H9 (cell line): ENCODE data around the gene ROCK1. TPM values are rescaled to one million over a fixed set of nuclear protein-coding genes. Genes with fewer than 3 reads are reported as not detected.

Experiments used
- DNase-seq: peaks from one replicate; pipeline ENCODE4 v3.0.0-alpha.2; 2017
- H2AFZ ChIP-seq: one replicate; pipeline ENCODE4 v1.6.1; 2013; ENCODE audit warnings: mild to moderate bottlenecking, low read length, control low read depth, moderate library complexity
- H2AK5ac ChIP-seq: 2 replicates; pipeline ENCODE4 v1.6.1; 2013; ENCODE audit warnings: low read length, control low read depth, mixed read lengths; ENCODE audit not compliant: insufficient read length
- H2BK120ac ChIP-seq: one replicate; pipeline ENCODE4 v1.6.1; 2013; ENCODE audit warnings: low read depth, mild to moderate bottlenecking, low read length, control low read depth, inconsistent platforms; ENCODE audit not compliant: poor library complexity, severe bottlenecking
- H2BK12ac ChIP-seq: 2 replicates; pipeline ENCODE4 v1.6.1; 2013; ENCODE audit warnings: low read length, control low read depth, mixed read lengths, low read depth; ENCODE audit not compliant: insufficient read length
- H2BK15ac ChIP-seq: 2 replicates; pipeline ENCODE4 v1.6.1; 2013; ENCODE audit warnings: low read depth, low read length, control low read depth
- H2BK20ac ChIP-seq: one replicate; pipeline ENCODE4 v1.6.1; 2013; ENCODE audit warnings: low read depth, mild to moderate bottlenecking, low read length, control low read depth, inconsistent platforms; ENCODE audit not compliant: poor library complexity, severe bottlenecking
- H2BK5ac ChIP-seq: 2 replicates; pipeline ENCODE4 v1.6.1; 2013; ENCODE audit warnings: low read length, control low read depth, mixed read lengths; ENCODE audit not compliant: insufficient read length
- H3K14ac ChIP-seq: 2 replicates; pipeline ENCODE4 v1.6.1; 2013; ENCODE audit warnings: low read length, control low read depth; ENCODE audit not compliant: insufficient read depth
- H3K18ac ChIP-seq: 2 replicates; pipeline ENCODE4 v1.6.1; 2013; ENCODE audit warnings: low read depth, mild to moderate bottlenecking, mixed read lengths, low read length, control low read depth; ENCODE audit not compliant: insufficient read length
- H3K23ac ChIP-seq: 2 replicates; pipeline ENCODE4 v1.6.1; 2013; ENCODE audit warnings: low read length, control low read depth, mixed read lengths, low read depth; ENCODE audit not compliant: insufficient read length
- H3K23me2 ChIP-seq: 2 replicates; pipeline ENCODE4 v1.6.1; 2013; ENCODE audit warnings: low read depth, mild to moderate bottlenecking, mixed read lengths, low read length, control low read depth; ENCODE audit not compliant: insufficient read length, poor library complexity, severe bottlenecking
- H3K27ac ChIP-seq: 2 replicates; pipeline ENCODE4 v1.5.1; 2013; ENCODE audit warnings: low read length, control low read depth, mixed read lengths, low read depth; ENCODE audit not compliant: insufficient read length
- H3K27me3 ChIP-seq: 2 replicates; pipeline ENCODE4 v1.6.1; 2013; ENCODE audit warnings: low read length, control low read depth, inconsistent platforms; ENCODE audit not compliant: insufficient read depth
- H3K4ac ChIP-seq: 2 replicates; pipeline ENCODE4 v1.6.1; 2013; ENCODE audit warnings: low read depth, mild to moderate bottlenecking, control low read depth, inconsistent platforms, low read length, moderate library complexity
- H3K4me1 ChIP-seq: 2 replicates; pipeline ENCODE4 v1.6.1; 2013; ENCODE audit warnings: low read length, control low read depth, inconsistent platforms; ENCODE audit not compliant: insufficient read depth
- H3K4me2 ChIP-seq: 2 replicates; pipeline ENCODE4 v1.6.1; 2013; ENCODE audit warnings: low read length, control low read depth, mixed read lengths; ENCODE audit not compliant: insufficient read length, insufficient read depth
- H3K56ac ChIP-seq: 2 replicates; pipeline ENCODE4 v1.6.1; 2013; ENCODE audit warnings: low read depth, mild to moderate bottlenecking, mixed read lengths, low read length, control low read depth; ENCODE audit not compliant: insufficient read length
- H3K79me1 ChIP-seq: 2 replicates; pipeline ENCODE4 v1.6.1; 2013; ENCODE audit warnings: low read depth, mild to moderate bottlenecking, moderate library complexity, low read length, control low read depth, inconsistent platforms; ENCODE audit not compliant: insufficient read depth, poor library complexity, severe bottlenecking
- H3K79me2 ChIP-seq: 2 replicates; pipeline ENCODE4 v1.6.1; 2013; ENCODE audit warnings: low read length, control low read depth, inconsistent platforms; ENCODE audit not compliant: insufficient read depth
- H3K9ac ChIP-seq: 2 replicates; pipeline ENCODE4 v1.6.1; 2013; ENCODE audit warnings: low read length, control low read depth, mixed read lengths; ENCODE audit not compliant: insufficient read length; ENCODE audit errors: extremely low read depth
- H3K9me3 ChIP-seq: one replicate; pipeline ENCODE4 v1.6.1; 2013; ENCODE audit warnings: low read depth, low read length, inconsistent platforms; ENCODE audit not compliant: control insufficient read depth
- H3T11ph ChIP-seq: one replicate; pipeline ENCODE4 v1.6.1; 2013; ENCODE audit warnings: mild to moderate bottlenecking, low read length, control low read depth, inconsistent platforms
- H4K20me1 ChIP-seq: one replicate; pipeline ENCODE4 v1.6.1; 2013; ENCODE audit not compliant: control insufficient read depth, insufficient read length, insufficient read depth
- H4K5ac ChIP-seq: 2 replicates; pipeline ENCODE4 v1.6.1; 2013; ENCODE audit warnings: low read depth, mild to moderate bottlenecking, mixed read lengths, low read length, control low read depth; ENCODE audit not compliant: insufficient read length
- H4K8ac ChIP-seq: replicated peaks from 2 replicates; pipeline ENCODE4 v1.6.1; 2013; ENCODE audit warnings: low read length, control low read depth, mixed read lengths, low read depth; ENCODE audit not compliant: insufficient read length
- H4K91ac ChIP-seq: 2 replicates; pipeline ENCODE4 v1.6.1; 2013; ENCODE audit warnings: low read depth, mild to moderate bottlenecking, moderate library complexity, mixed read lengths, low read length, control low read depth; ENCODE audit not compliant: insufficient read length
- H3K27ac Mint-ChIP-seq, 3 experiments: 2 replicates in 2 of 3; 3 replicates in 1 of 3; pipeline ENCODE4 v1.8.0; 2020 to 2021; ENCODE audit warnings: mixed read lengths in 3 of 3, mild to moderate bottlenecking in 1 of 3, moderate library complexity in 1 of 3
- H3K27me3 Mint-ChIP-seq: 2 replicates; pipeline ENCODE4 v1.8.0; 2021; ENCODE audit warnings: low read depth, mild to moderate bottlenecking, moderate library complexity, mixed read lengths
- H3K36me3 Mint-ChIP-seq, 3 experiments: 2 replicates in 2 of 3; 3 replicates in 1 of 3; pipeline ENCODE4 v1.8.0; 2020 to 2021; ENCODE audit warnings: low read depth in 3 of 3, mixed read lengths in 3 of 3; ENCODE audit not compliant: insufficient read depth in 1 of 3
- H3K4me1 Mint-ChIP-seq, 2 experiments: 2 replicates each; pipeline ENCODE4 v1.8.0; 2020; ENCODE audit warnings: mixed read lengths in 2 of 2
- H3K4me3 Mint-ChIP-seq, 2 experiments: 2 replicates in 1 of 2; 3 replicates in 1 of 2; pipeline ENCODE4 v1.8.0; 2020 to 2021; ENCODE audit warnings: mild to moderate bottlenecking in 2 of 2, mixed read lengths in 2 of 2, moderate library complexity in 1 of 2
- H3K9me3 Mint-ChIP-seq, 2 experiments: 2 replicates in 1 of 2; 3 replicates in 1 of 2; pipeline ENCODE4 v1.8.0; 2020; ENCODE audit warnings: mild to moderate bottlenecking in 2 of 2, mixed read lengths in 2 of 2, moderate library complexity in 1 of 2
- CTCF ChIP-seq: fragments of 200-600 bp; sonication (generic); conservative IDR thresholded peaks from 3 replicates; pipeline ENCODE4 v1.8.0; 2021; ENCODE audit warnings: antibody characterized with exemption, mild to moderate bottlenecking
- total RNA-seq: library from RNA; stranded (reverse); gene quantifications from 2 replicates; pipeline ENCODE4 v1.2.1, GENCODE V29; 2021

ROCK1 gene
- total RNA-seq, 1 experiment from 2014 or later: 38.2 TPM

- H3K27me3 Mint-ChIP-seq: no peaks in the 10 kb centered on the region
- Histone ChIP-seq H4K91ac (no peak overlapping the region), H3K14ac (no peak overlapping the region), H2AK5ac (no peak overlapping the region), H2BK12ac (no peak overlapping the region), H3T11ph (no peak overlapping the region), H3K4me1 (no peaks in the 10 kb centered on the region), H2AFZ (no peak overlapping the region), H3K18ac (no peak overlapping the region), H3K23ac (no peak overlapping the region), H4K20me1 (no peaks in the 10 kb centered on the region), H3K9me3 (no peaks in the 10 kb centered on the region), H3K4me2 (no peak overlapping the region), H3K79me1 (peaks cover 4% of the 10 kb centered on the region), H3K9ac (no peak overlapping the region), H3K4ac (no peak overlapping the region), H4K5ac (no peak overlapping the region), H3K27ac (no peak overlapping the region), H2BK20ac (no peak overlapping the region), H3K23me2 (no peaks in the 10 kb centered on the region), H2BK5ac (no peak overlapping the region), H3K79me2 (peaks cover 34% of the 10 kb centered on the region; the same call in 1 of the 2 replicates), H4K8ac (no peak overlapping the region), H3K56ac (no peak overlapping the region), H2BK15ac (no peak overlapping the region), H2BK120ac (no peak overlapping the region), H3K27me3 (no peaks in the 10 kb centered on the region)
- no peak for TF ChIP-seq CTCF
- no peaks in the 10 kb centered on the region for H3K9me3 Mint-ChIP-seq
- no peak for DNase-seq
- H3K4me3 Mint-ChIP-seq: no peak overlapping the region
- peaks cover 0 to 3% (median 0%) of the 10 kb centered on the region in 3 experiments; a peak in 2 of 7 replicates for H3K36me3 Mint-ChIP-seq
- H3K27ac Mint-ChIP-seq: no peak overlapping the region
- peaks cover 8 to 10% of the 10 kb centered on the region in 2 experiments for H3K4me1 Mint-ChIP-seq
Measured at GRCh38 chr18:21100146-21100545, 11.5 kb downstream of the ROCK1 start.
